GM12878 (cell line): Measurements from ENCODE around the gene ADA. TPM values are rescaled to one million over a fixed set of nuclear protein-coding genes. Genes with fewer than 3 reads are reported as not detected.
A peak's percentile ranks its signal among the peaks of the same experiment; 100 is the strongest.

Experiments
- BCLAF1 ChIP-seq: fragments of 450-650 bp; IDR thresholded peaks from 2 replicates; pipeline ENCODE4 v1.6.1; 2017; ENCODE audit warnings: antibody characterized with exemption, mild to moderate bottlenecking, moderate library complexity
- CUX1 ChIP-seq: IDR thresholded peaks from 2 replicates; pipeline ENCODE4 v1.6.1; 2012; ENCODE audit warnings: improper control_type of control experiment, low read depth, low read length; ENCODE audit not compliant: insufficient replicate concordance
- EP300 ChIP-seq, 2 experiments: fragments of 150-350 bp in 1 of 2; IDR thresholded peaks; 2 replicates each; pipeline ENCODE4 v1.6.1; 2011 to 2012; ENCODE audit warnings: low read depth in 2 of 2, low read length in 2 of 2, borderline replicate concordance in 1 of 2, improper control_type of control experiment in 1 of 2, inconsistent platforms in 1 of 2; ENCODE audit not compliant: control insufficient read depth in 1 of 2
- GATAD2B ChIP-seq: fragments of 450-650 bp; conservative IDR thresholded peaks from 2 replicates; pipeline ENCODE4 v1.6.1; 2017; ENCODE audit warnings: low read depth, mild to moderate bottlenecking, moderate library complexity
- IRF4 ChIP-seq: IDR thresholded peaks from 2 replicates; pipeline ENCODE4 v1.6.1; 2011; ENCODE audit warnings: low read depth, low read length
- NFYB ChIP-seq: IDR thresholded peaks from 2 replicates; pipeline ENCODE4 v1.6.1; 2011; ENCODE audit warnings: low read depth, mild to moderate bottlenecking, low read length, improper control_type of control experiment, moderate library complexity; ENCODE audit not compliant: insufficient read depth
- RELB ChIP-seq: fragments of 450-650 bp; IDR thresholded peaks from 2 replicates; pipeline ENCODE4 v1.6.1; 2017; ENCODE audit warnings: low read depth, mild to moderate bottlenecking, moderate library complexity
- RUNX3 ChIP-seq: IDR thresholded peaks from 2 replicates; pipeline ENCODE4 v1.6.1; 2012; ENCODE audit warnings: low read length, inconsistent platforms
- SMAD5 ChIP-seq: IDR thresholded peaks from 2 replicates; pipeline ENCODE4 v1.6.1; 2016; ENCODE audit warnings: antibody characterized with exemption, low read depth
- USF1 ChIP-seq: IDR thresholded peaks from 2 replicates; pipeline ENCODE4 v1.6.1; 2011; ENCODE audit warnings: borderline replicate concordance, low read depth, mild to moderate bottlenecking, moderate library complexity, mixed read lengths, low read length; ENCODE audit not compliant: insufficient read depth; ENCODE audit errors: extremely low read length
- polyA plus RNA-seq, 11 experiments: library from polyadenylated mRNA; depleted of rRNA in 4 of 11; unstranded in 6 of 11; stranded (reverse) in 5 of 11; fragments of >200 nt; fragmentation: Nextera tagmentation in 4 of 11; fragmentation: Illumina TruSeq in 1 of 11; extraction: Ambion mirVana in 4 of 11; extraction: Trizol in 1 of 11; gene quantifications; 1 replicate in 1 of 11; 2 replicates in 10 of 11; pipeline versions ENCODE4 v1.2.1 to v1.2.3, GENCODE V29; 2011 to 2016; ENCODE audit warnings: inconsistent platforms in 2 of 11, missing spikeins in 2 of 11, low read depth in 1 of 11
- total RNA-seq, 4 experiments: library from RNA; depleted of rRNA in 3 of 4; stranded (reverse); fragments of >200 nt in 3 of 4; fragmentation: Illumina TruSeq in 1 of 4; extraction: Trizol in 1 of 4; gene quantifications; 2 replicates each; pipeline versions ENCODE4 v1.2.1 to v1.2.3, GENCODE V29; 2013 to 2021

Gene ADA
- total and polyA plus RNA-seq, 10 of the 15 experiments (the other 5 are each of a cell fraction or from before 2014, with no cell fraction given): 40.9 to 217 (median 90.8) TPM

- TF ChIP-seq BCLAF1: no peak
- TF ChIP-seq GATAD2B: no peak
- TF ChIP-seq IRF4: 0 out of 2 replicates have a peak, but pooled peaks have one; percentile 29
- 0 out of 2 replicates have a peak, but pooled peaks have one; percentile 13 for TF ChIP-seq RELB
- peak; percentile 93 for TF ChIP-seq RUNX3
- TF ChIP-seq USF1: no peak
- no peak for TF ChIP-seq EP300 (IDR thresholded peaks at IDR 0.05; ENCODE audit: borderline replicate concordance in 1 of 2, control insufficient read depth in 1 of 2, low read depth in 2 of 2, low read length in 2 of 2)
- no peak for TF ChIP-seq NFYB
- TF ChIP-seq SMAD5: no peak
- no peak for TF ChIP-seq CUX1
Measured at GRCh38 chr20:44660581-44660980, 9.1 kb upstream of the ADA start (continued).
